Limb (tissue), 2 donors: ENCODE measurements around the gene PPP2R1B.

ENCODE experiments used
- DNase-seq, 2 donors: peaks; one replicate each; pipeline ENCODE4 v3.0.0-alpha.2; 2016; ENCODE audit errors: extremely low spot score in 2 of 2

PPP2R1B gene

GRCh38 chr11:111765984-111766833 is at the start of gene PPP2R1B:
Gene PPP2R1B, minus strand, starts transcription at chr11:111766389. Its CDS starts 28 bp downstream, at chr11:111766361.
- DNase-seq = peak; percentile 83 to 92

- DNase-seq = no peak
Observed at GRCh38 chr11:111815489-111815888, 49.3 kb upstream of the PPP2R1B start.

GRCh38 chr11:111814557-111815320 is 48.5 kb upstream of the PPP2R1B start:
- DNase-seq = no peak

- DNase-seq = no peak
Observed at GRCh38 chr11:111814106-111814505, 47.9 kb upstream of the PPP2R1B start.

- no peak for DNase-seq
Observed at GRCh38 chr11:111812211-111812610, 46.0 kb upstream of the PPP2R1B start.

GRCh38 chr11:111811445-111811844 is 45.3 kb upstream of the PPP2R1B start:
- DNase-seq = no peak

GRCh38 chr11:111808834-111809233 is 42.6 kb upstream of the PPP2R1B start:
- DNase-seq = no peak

- DNase-seq = no peak
Observed at GRCh38 chr11:111808063-111808588, 41.9 kb upstream of the PPP2R1B start.

- DNase-seq = no peak
Observed at GRCh38 chr11:111807076-111807475, 40.9 kb upstream of the PPP2R1B start.

GRCh38 chr11:111801135-111801534 is 34.9 kb upstream of the PPP2R1B start:
- no peak for DNase-seq

- no peak for DNase-seq
Observed at GRCh38 chr11:111798279-111798678, 32.1 kb upstream of the PPP2R1B start.

- DNase-seq = peak; percentile 31 to 34
Observed at GRCh38 chr11:111797145-111797581, 31.0 kb upstream of the PPP2R1B start.

GRCh38 chr11:111796696-111797095 is 30.5 kb upstream of the PPP2R1B start:
- peak in 1 of 2 donors; percentile 34 for DNase-seq

GRCh38 chr11:111795334-111795985 is 29.3 kb upstream of the PPP2R1B start:
- DNase-seq = no peak

- no peak for DNase-seq
Observed at GRCh38 chr11:111793863-111794262, 27.7 kb upstream of the PPP2R1B start.

- DNase-seq = no peak
Observed at GRCh38 chr11:111792955-111793500, 26.8 kb upstream of the PPP2R1B start.

GRCh38 chr11:111792314-111792713 is 26.1 kb upstream of the PPP2R1B start:
- DNase-seq = no peak

- DNase-seq = no peak
Observed at GRCh38 chr11:111788464-111788863, 22.3 kb upstream of the PPP2R1B start.

- no peak for DNase-seq
Observed at GRCh38 chr11:111788051-111788450, 21.9 kb upstream of the PPP2R1B start.

- no peak for DNase-seq
Observed at GRCh38 chr11:111785886-111786412, 19.8 kb upstream of the PPP2R1B start.

GRCh38 chr11:111785076-111785475 is 18.9 kb upstream of the PPP2R1B start:
- DNase-seq = no peak
